GM19372 (cell line): Measurements from ENCODE around the gene WNT5B.

Source experiments
- ATAC-seq: cut with Tn5 transposase; IDR thresholded peaks from one replicate; pipeline ENCODE4 v1.9.1; 2021; ENCODE audit warnings: mild to moderate bottlenecking, low read depth, moderate library complexity; ENCODE audit not compliant: unreplicated experiment

Gene WNT5B

DNA sequence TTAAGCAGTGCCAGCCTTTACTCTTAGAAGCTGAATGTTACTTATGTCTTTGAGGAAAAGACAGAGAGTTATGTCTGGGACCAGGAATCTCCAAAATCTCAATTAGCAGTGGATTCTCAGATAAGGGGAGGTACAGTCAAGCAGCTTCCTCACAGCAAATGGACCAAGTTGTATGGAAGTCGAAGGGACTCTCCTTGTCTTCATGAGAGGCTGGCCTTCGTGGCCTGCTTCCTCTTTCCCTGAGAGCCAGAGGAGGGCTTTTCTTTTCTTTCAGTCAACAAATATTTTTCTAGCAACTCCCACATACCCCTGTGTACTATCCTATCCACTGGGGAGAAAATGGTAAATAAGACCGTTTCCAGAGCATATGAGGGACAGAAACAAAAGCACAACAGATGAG is 6.6 kb upstream of the WNT5B start:
- ATAC-seq = no peak

GRCh38 chr12:1629338-1630132 is 504 bp downstream of the WNT5B start:
- ATAC-seq = no peak

DNA sequence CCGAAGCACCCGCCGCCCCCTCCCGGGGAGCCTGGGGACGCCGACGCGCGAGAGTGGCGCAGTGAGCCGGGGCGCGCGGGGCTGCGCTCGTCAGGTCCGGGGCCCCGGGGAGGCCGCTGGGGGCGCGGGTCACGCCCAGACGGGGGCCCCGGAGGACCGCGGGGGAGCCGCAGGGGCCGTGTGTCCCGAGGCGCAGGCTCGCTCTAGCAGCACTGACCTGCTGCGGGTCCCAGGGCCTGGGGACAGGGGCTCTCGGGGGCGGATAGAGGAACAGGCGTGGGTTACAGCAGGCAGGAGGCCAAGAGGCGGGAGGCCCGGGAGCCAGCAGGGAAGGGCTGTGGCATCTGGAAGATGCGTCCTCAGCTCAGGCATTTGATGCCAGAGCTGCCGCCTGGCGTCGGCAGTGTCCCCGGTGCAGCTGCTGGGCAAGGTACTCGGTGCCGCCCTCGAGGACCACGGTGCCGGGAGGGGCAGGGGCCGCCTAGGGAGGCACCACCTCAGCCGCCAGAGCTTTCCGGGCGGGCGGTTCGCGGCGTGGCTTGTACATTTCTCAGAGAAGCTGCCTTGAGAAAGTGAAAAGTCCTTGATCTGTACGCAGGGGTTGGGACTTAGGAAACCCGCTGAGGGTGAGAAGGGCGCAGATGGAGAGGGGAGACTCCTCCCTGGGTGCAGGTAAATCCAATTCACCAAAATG is 1.2 kb downstream of the WNT5B start:
- no peak for ATAC-seq

DNA sequence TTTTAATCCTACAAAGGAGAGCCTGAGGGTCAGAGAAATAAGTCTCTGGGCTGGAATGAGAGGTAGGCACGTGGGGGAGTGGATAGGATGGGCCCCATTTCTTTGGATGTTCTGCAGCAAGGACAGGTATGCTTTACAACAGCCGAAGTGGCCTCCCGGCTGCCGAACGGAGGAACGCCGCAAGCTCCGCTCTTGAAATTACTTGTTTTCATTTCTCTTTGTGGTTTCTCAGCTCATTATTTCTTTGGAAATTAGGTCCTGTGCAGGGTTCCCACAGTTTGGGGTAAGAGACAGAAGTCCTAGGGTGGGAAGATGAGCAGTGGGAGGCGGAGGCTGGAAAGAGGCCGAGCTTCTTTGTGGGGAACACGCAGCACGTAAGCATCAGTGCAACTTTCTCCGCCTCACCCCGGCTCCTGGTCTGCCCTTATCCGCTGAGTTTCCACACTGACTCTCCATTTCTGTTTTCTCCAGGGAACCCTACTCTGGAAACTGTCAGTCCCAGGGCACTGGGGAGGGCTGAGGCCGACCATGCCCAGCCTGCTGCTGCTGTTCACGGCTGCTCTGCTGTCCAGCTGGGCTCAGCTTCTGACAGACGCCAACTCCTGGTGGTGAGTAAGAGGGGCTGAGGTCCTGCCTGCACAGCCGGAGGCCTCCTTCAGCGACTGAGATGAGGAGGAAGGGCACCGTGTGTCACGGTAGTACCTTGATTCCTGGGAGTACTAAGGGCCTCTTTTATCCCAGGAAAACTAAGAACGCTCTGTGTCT is 2.0 kb downstream of the WNT5B start:
- ATAC-seq = no peak

DNA sequence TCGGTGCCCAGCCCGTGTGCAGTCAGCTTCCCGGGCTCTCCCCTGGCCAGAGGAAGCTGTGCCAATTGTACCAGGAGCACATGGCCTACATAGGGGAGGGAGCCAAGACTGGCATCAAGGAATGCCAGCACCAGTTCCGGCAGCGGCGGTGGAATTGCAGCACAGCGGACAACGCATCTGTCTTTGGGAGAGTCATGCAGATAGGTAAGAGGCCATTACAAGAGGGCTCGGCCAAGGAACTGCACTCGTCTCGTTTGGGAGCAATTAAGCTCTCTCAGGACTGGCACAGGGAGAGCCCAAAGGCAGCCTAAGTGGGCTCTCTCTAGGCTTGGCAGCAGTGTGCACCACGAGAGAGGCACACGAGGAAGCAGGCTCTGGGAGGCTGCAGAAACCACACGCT is 3.7 kb downstream of the WNT5B start:
- no peak for ATAC-seq

DNA sequence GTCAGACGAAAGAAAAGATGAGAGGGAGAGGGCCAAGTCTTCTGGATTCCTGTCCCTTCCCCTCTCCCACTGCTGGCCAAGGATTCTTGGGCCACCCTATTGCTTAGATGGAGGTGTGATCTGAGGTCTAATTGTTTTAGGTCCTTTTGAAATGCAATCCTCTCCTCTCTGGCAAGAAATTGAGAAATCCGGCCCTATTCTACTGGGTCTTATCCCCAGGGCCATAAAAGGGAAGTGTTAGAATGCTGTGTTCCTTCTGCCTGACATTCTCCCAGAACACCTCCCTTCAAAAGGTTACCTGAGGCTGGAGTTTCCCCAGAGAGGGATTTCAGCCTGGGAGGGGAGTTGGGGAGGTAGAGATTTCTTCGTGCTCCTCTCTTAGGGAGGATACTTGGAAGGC is 4.4 kb downstream of the WNT5B start:
- no peak for ATAC-seq

- no peak for ATAC-seq
These were observed 5.1 kb downstream of the WNT5B start for GRCh38 chr12:1634149-1634548.

GRCh38 chr12:1634590-1635191 is 5.7 kb downstream of the WNT5B start:
- no peak for ATAC-seq

- ATAC-seq = no peak
These were observed 6.5 kb downstream of the WNT5B start for GRCh38 chr12:1635301-1636095.

GRCh38 chr12:1638203-1638602 is 9.2 kb downstream of the WNT5B start:
- ATAC-seq = no peak

- ATAC-seq = no peak
These were observed 10.5 kb downstream of the WNT5B start for GRCh38 chr12:1639538-1639937.

- ATAC-seq = no peak
These were observed 11.6 kb downstream of the WNT5B start for GRCh38 chr12:1640328-1641234.

DNA sequence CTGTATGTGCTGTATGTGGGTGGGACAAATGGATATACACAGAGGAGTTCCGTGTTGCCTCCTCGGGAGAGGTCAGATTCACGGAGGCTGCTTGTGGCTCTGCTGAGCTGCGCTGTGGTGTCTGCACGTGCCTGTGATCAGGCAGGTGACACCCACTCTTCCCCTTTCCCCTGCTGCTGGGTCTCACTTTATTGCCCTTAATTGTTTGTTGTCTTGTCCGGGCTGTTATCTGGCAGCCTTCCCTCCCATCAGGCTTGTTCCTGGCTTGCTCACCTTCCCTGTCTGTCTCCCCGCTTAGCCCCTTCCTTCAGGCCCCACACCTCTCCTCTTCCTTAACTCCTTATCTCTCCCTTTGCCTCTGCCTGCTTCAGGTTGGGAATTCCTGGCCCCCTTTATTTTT is 13.5 kb downstream of the WNT5B start:
- no peak for ATAC-seq

- no peak for ATAC-seq
These were observed 14.0 kb downstream of the WNT5B start for GRCh38 chr12:1643043-1643442.

- no peak for ATAC-seq
These were observed 15.0 kb downstream of the WNT5B start for GRCh38 chr12:1643905-1644533.

GRCh38 chr12:1644534-1645438 is 15.8 kb downstream of the WNT5B start:
- no peak for ATAC-seq

GRCh38 chr12:1645819-1646218 is 16.8 kb downstream of the WNT5B start:
- no peak for ATAC-seq
